Colonic mucosa (tissue), 4 donors: Measurements from ENCODE around the gene TTC7B. TPM values are rescaled to one million over a fixed set of nuclear protein-coding genes. Genes with fewer than 3 reads are reported as not detected.

Source experiments
- DNase-seq: peaks from one replicate; pipeline ENCODE4 v3.0.0-alpha.2; 2020
- H3K27ac ChIP-seq: fragments of 200-600 bp; one replicate; pipeline ENCODE4 v1.8.0; 2021
- H3K27me3 ChIP-seq: fragments of 200-600 bp; one replicate; pipeline ENCODE4 v1.8.0; 2021
- H3K36me3 ChIP-seq: fragments of 200-600 bp; one replicate; pipeline ENCODE4 v1.8.0; 2021
- H3K4me1 ChIP-seq: fragments of 200-600 bp; one replicate; pipeline ENCODE4 v1.8.0; 2021; ENCODE audit warnings: mild to moderate bottlenecking
- H3K4me3 ChIP-seq: fragments of 200-600 bp; one replicate; pipeline ENCODE4 v1.8.0; 2021
- H3K9ac ChIP-seq, 2 donors: one replicate each; pipeline ENCODE4 v1.7.0; 2013; ENCODE audit warnings: control low read depth in 2 of 2, low read depth in 2 of 2, low read length in 2 of 2
- H3K9me3 ChIP-seq: fragments of 200-600 bp; one replicate; pipeline ENCODE4 v1.8.0; 2021
- intact Hi-C: fragments of 100-400 bp; cut with DNase I; formaldehyde crosslinking; loops from one replicate; pipeline ENCODE4 v1.14.1; 2022
- total RNA-seq, 2 donors: library from RNA; stranded (reverse); fragmentation: NEBNext Ultra II Directional in 1 of 2; extraction: Animal tissue kit (Norgen Biotek cat#: 25700) in 1 of 2; gene quantifications; one replicate each; pipeline ENCODE4 v1.2.1, GENCODE V29; 2021
- TF ChIP-seq, protein P1 (sequence below): fragments of 200-600 bp; IDR thresholded peaks from one replicate; pipeline ENCODE4 v1.8.0; 2022; ENCODE audit warnings: antibody characterized with exemption, mild to moderate bottlenecking
- donor health status: healthy.
- donor health status: DM: no; HTN: no; CAD: no.
- donor health status: DM: no; HTN: no; CAD: no.

Gene TTC7B
- total RNA-seq, 2 donors from 2014 or later: 3.3 to 11.8 TPM

DNA sequence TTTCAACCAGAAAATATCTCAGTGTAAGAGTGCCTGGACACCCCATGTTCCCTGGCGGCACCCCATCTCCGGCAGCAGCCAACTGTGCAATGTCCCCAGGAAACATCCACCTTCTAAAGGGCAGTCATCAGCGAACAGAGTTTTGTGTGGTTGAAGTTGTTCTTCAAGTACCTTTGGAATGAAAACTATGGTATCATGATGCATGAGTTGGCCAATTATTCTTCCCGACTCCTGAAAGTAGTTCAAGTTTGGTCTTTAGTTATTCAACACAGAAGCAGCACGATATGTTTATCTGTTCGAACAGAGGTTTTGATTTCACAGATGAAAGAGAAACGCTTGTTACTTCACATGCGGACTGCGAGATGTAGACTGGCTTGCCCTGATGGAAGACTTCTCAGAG is 21.1 kb upstream of the TTC7B start:
- TF ChIP-seq, protein P1, sequence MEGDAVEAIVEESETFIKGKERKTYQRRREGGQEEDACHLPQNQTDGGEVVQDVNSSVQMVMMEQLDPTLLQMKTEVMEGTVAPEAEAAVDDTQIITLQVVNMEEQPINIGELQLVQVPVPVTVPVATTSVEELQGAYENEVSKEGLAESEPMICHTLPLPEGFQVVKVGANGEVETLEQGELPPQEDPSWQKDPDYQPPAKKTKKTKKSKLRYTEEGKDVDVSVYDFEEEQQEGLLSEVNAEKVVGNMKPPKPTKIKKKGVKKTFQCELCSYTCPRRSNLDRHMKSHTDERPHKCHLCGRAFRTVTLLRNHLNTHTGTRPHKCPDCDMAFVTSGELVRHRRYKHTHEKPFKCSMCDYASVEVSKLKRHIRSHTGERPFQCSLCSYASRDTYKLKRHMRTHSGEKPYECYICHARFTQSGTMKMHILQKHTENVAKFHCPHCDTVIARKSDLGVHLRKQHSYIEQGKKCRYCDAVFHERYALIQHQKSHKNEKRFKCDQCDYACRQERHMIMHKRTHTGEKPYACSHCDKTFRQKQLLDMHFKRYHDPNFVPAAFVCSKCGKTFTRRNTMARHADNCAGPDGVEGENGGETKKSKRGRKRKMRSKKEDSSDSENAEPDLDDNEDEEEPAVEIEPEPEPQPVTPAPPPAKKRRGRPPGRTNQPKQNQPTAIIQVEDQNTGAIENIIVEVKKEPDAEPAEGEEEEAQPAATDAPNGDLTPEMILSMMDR: no peak

DNA sequence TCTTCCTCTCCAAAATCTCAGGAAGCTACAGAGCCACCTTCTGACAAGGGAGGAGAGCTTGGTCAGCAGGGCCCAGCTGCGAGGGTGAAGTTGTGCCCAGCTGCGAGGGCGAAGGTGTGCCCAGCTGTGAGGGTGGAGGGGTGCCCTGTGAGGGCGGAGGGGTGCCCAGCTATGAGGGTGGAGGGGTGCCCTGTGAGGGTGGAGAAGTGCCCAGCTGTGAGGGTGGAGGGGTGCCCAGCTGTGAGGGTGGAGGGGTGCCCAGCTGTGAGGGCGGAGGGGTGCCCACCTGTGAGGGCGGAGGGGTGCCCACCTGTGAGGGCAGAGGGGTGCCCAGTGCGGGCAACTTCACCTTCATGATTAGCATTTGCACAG is 20.4 kb upstream of the TTC7B start:
- H3K27ac ChIP-seq: no peak overlapping the region

More for the DNA sequence above, 21.1 kb upstream of the TTC7B start:
- H3K4me3 ChIP-seq: no peak overlapping the region
- no peak for DNase-seq
- intact Hi-C loops: no loop called here
- no peaks in the 10 kb centered on the region for H3K36me3 ChIP-seq
- no peaks in the 10 kb centered on the region for H3K27me3 ChIP-seq
- no peaks in the 10 kb centered on the region for H3K9me3 ChIP-seq
- H3K9ac ChIP-seq: no peak overlapping the region
- H3K27ac ChIP-seq: no peak overlapping the region
- no peaks in the 10 kb centered on the region for H3K4me1 ChIP-seq

DNA sequence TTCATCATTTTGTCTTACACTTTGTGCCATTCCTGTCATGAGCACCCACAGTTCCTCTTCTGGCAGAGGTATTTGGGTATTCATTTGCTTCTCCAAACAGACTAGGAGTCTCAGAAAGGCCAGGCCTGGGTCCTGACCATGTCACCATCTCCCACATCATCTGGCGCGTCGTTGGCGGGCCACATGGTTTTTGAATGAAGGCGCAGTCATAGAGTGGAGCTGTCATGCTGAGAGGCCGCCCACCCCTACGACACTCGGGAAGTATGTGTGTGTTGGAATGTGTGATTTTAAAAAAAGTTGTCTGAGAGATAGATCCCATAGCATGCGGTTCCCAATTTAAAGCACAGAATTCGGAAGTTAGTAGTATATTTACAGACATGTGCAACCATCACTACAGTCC is 15.6 kb upstream of the TTC7B start:
- Histone ChIP-seq H3K4me1 (no peaks in the 10 kb centered on the region), H3K9ac (no peak overlapping the region), H3K9me3 (no peaks in the 10 kb centered on the region), H3K36me3 (no peaks in the 10 kb centered on the region), H3K27ac (no peak overlapping the region), H3K27me3 (no peaks in the 10 kb centered on the region), H3K4me3 (no peak overlapping the region)
- intact Hi-C loops: no loop called here
- TF ChIP-seq, protein P1: no peak
- DNase-seq: no peak

More for the DNA sequence above, 20.4 kb upstream of the TTC7B start:
- Histone ChIP-seq H3K4me3 (no peak overlapping the region), H3K4me1 (no peaks in the 10 kb centered on the region), H3K9me3 (no peaks in the 10 kb centered on the region), H3K36me3 (no peaks in the 10 kb centered on the region), H3K9ac (no peak overlapping the region), H3K27me3 (no peaks in the 10 kb centered on the region)
- TF ChIP-seq, protein P1: no peak
- no peak for DNase-seq
- intact Hi-C loops: no loop called here

DNA sequence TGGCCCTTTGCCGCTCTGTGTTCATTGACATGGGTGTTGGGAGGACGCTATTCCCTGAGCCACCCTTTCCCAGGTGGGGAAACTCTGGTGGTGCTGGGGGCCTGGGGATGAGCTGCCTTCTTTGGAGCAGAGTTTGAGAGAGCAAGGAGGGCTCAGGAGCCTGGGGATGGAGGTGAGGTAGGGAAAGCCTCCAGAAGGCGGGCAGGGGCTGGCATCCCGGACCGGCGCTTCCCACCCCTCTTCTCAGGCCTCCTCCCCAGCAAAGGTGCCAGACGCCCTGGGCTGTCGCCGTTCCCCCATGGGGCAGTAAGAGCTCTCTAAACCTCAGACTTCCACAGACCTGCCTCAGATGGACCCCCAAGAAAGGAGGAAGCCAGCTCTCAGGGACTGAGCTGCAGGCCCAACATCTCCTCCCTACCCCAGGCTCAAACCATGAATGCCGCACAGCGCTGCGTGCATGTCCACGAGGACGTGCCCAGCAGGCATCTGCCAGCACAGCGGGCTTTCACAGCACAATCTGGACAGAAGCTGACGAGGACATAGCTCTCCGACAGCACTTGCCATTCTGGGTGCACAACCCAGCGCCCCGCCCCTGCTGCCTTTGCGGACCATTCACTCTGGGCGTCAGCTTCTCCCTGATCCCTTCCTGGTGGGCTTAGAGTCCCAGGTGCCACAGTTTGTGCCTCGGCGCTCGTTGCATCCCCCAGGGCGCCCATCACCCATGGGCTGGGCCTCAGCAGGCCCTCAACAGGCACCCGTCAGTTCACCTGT is 14.9 kb upstream of the TTC7B start:
- Histone ChIP-seq H3K36me3 (no peaks in the 10 kb centered on the region), H3K4me1 (no peaks in the 10 kb centered on the region), H3K27ac (no peak overlapping the region), H3K9me3 (no peaks in the 10 kb centered on the region), H3K4me3 (no peak overlapping the region), H3K9ac (no peak overlapping the region), H3K27me3 (no peaks in the 10 kb centered on the region)
- DNase-seq: no peak
- TF ChIP-seq, protein P1: no peak
- intact Hi-C loops: no loop called here

DNA sequence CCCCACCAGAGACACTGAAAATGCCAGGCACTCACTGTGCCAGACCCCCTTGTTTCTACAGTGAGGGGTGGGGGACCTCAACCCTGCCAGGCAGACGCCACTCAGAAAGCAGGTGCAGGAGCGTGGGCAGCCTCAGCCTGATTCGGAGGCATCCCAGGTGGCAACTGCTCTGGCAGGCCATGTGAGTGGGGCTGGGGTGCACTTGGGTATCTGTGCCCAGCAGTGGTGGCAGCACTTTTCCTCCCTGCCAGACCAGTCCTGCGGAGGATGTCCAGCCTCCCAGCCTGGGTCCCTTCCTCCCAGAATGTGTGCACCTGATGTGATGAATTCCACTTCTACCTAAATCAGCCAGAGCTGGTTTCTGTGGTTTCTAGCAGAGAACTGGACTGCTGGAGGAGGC is 13.4 kb upstream of the TTC7B start:
- intact Hi-C loops: no loop called here
- no peak for DNase-seq
- no peak overlapping the region for H3K27ac ChIP-seq

More for the DNA sequence above, 13.4 kb upstream of the TTC7B start:
- no peaks in the 10 kb centered on the region for H3K27me3 ChIP-seq
- TF ChIP-seq, protein P1: no peak
- H3K36me3 ChIP-seq: no peaks in the 10 kb centered on the region
- no peaks in the 10 kb centered on the region for H3K9me3 ChIP-seq
- H3K4me3 ChIP-seq: no peak overlapping the region
- no peaks in the 10 kb centered on the region for H3K4me1 ChIP-seq
- H3K9ac ChIP-seq: no peak overlapping the region
